ENCODE data around the gene MED27. TPM values are rescaled to one million over a fixed set of nuclear protein-coding genes. Genes with fewer than 3 reads are reported as not detected.
"Not testable (repeated sequence)": the region's sequence is repeated elsewhere in the genome, so short reads cannot be mapped to it uniquely, and the experiment has no call there.

MED27 gene
- total RNA-seq, 4 donors from 2014 or later: 10.9 to 23.1 (median 13.5) TPM

- DNase-seq (ENCODE audit: low spot score): no peak
- TF ChIP-seq CTCF (IDR thresholded peaks at IDR 0.05): no peak
- no peak for ATAC-seq (ENCODE audit: low FRiP score)
Observed at GRCh38 chr9:131926360-131926922, 153.2 kb downstream of the MED27 start.

DNA sequence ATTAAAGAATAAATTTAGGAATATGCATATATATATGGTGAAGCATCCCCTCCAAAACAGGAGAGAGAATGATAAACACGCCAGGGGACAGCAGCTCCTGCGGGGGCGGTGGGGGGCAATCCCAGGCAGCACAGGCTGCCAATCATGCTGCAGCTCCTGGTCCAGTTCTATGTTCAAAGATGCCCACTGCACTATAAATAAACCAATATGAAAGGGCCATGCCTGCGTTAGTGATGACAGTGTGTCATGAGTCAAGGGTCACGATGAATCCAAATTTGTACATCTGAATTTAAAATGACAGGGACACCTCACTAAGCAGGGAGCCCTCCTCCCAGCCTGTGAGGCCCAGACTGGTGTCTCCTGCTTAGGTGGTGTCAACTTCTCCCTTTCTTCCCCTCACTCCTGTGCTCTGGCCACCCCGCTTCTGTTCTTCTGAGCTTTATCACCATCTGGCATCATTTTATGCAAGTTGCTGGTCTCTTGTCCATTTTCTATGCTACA is 153.9 kb downstream of the MED27 start:
- ATAC-seq (ENCODE audit: low FRiP score) (no peak), DNase-seq (ENCODE audit: low spot score) (no peak)
- no peak for TF ChIP-seq CTCF (IDR thresholded peaks at IDR 0.05)

DNA sequence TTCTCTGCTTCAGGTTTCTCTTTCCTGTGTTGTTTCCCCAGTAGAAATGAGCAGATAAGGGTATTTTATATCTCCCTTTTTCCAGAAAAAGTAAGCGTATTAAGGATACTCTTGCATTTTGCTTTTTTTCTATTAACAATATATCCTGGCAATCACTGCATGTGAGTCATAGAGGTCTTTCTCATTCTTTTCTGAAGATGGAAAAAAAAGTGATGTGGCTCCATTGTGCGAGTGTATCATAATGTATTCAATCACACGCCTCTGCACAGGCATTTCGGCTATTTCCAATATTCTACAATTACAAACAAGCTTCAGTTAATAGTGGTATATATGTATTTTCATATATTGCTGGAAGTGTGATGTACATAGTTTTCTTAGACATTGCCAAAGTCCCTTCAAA is 155.9 kb downstream of the MED27 start:
- ATAC-seq (ENCODE audit: low FRiP score): no peak
- DNase-seq (ENCODE audit: low spot score): no peak
- no peak for TF ChIP-seq CTCF (IDR thresholded peaks at IDR 0.05)

- TF ChIP-seq CTCF (IDR thresholded peaks at IDR 0.05): no peak
- DNase-seq (ENCODE audit: low spot score): no peak
- ATAC-seq (ENCODE audit: low FRiP score): no peak
Observed at GRCh38 chr9:131923132-131923671, 156.5 kb downstream of the MED27 start.

GRCh38 chr9:131921635-131922034 is 158.0 kb downstream of the MED27 start:
- ATAC-seq (ENCODE audit: low FRiP score); DNase-seq (ENCODE audit: low spot score): not testable (repeated sequence)

DNA sequence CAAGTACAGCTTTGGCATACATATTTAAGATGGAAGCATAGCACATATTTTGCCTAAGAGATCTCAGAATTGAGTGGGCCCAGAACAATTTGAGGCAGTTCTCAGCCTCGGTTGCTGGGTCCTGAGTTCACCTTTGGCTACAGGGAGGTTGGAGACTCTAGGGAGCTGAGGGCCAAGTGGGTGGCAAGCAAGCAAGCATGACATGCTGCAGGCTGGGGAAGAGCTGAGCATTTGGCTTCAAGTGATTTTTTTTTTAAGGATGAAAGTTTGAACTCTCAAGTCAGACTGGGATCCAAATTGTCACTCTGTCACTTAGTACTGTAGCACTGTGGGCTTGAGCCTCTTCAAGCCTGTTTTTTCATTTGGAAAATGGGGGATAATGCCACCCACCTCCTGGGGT is 160.5 kb downstream of the MED27 start:
- no peak for DNase-seq (ENCODE audit: low spot score)
- no peak for TF ChIP-seq CTCF (IDR thresholded peaks at IDR 0.05)
- no peak for ATAC-seq (ENCODE audit: low FRiP score)

DNA sequence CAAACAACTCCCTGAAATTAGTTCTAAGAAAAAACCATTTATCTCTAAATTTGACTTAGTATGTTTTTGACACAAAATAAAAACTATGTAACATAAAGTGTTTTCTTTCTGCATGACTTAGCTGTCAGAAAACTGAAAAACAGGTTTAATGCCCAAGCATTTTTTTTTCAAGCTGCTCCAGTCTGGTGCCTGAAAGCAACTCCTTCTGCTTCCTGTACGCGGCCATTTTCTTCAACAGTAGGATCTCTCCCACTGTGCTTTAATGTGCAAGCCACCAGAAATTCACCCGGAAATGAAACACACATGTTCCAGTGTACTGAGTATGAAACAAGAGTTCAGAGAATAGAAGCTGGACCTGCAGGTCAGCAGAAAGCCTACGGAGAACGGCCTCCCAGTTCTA is 161.2 kb downstream of the MED27 start:
- TF ChIP-seq CTCF (IDR thresholded peaks at IDR 0.05): no peak
- DNase-seq (ENCODE audit: low spot score) (no peak), ATAC-seq (ENCODE audit: low FRiP score) (no peak)

Data from omental fat pad (tissue), 4 donors.